Activated CD8-positive, alpha-beta memory T cell treated with anti-CD3 and anti-CD28 coated beads, Interleukin-2, amount 50 U/mL, for 48 hours (primary cell): ENCODE results near the gene NUP93.

Experiments used
- DNase-seq: peaks from one replicate; pipeline ENCODE4 v3.0.0-alpha.2; 2020

Gene NUP93

GRCh38 chr16:56744996-56745640 lies 15.2 kb downstream of the NUP93 start:
- DNase-seq: no peak

DNA sequence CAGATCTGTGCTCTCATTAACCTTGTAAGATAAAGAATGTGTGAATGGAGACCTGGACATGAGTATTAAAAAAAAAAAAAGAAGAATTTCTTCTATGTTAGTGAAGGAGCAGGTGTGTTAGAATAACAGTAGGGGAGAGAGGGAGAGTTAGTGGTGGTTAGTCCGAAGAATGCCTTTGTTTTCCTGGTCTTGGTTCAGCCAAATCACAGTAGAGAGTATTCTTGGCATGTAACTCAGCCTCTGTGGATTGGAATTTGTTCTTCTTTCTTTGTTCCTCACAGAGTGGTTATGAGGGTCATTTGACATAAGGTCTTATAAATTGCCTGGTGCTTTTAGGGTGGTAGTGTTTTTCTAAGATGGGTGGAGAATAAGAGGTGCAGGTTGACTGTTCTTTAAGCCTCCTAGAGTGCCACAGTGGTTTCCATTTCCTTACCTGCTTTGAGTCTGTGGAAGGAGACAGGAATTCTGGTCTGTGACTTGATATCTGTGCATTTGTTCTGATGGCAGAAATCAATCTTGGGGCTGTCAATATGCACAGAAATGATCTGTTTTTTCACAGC lies 17.6 kb downstream of the NUP93 start:
- no peak for DNase-seq

- no peak for DNase-seq
Measured at GRCh38 chr16:56748191-56748590, 18.3 kb downstream of the NUP93 start.

DNA sequence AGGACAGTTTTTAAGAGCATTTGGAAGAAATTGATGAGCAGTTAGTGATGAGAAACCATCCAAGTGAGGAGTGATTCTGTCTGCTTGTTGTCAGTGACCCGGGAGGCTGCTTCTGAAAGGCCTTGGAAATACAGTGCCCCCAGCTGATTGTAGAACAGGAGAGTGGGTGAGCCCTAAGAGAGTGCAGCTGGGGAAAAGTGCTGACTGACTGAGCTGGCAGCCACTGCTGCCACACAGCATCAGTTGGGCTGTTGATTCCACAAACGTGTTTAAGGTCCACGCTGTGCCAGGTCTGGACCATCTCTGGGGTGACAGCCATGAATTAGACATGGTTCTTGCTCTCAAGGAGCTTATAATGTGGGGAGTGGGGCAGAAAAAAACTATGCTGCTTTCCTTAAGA lies 18.9 kb downstream of the NUP93 start:
- no peak for DNase-seq

GRCh38 chr16:56749672-56750491 lies 20.0 kb downstream of the NUP93 start:
- DNase-seq: no peak

GRCh38 chr16:56753410-56753809 lies 23.5 kb downstream of the NUP93 start:
- DNase-seq: no peak

DNA sequence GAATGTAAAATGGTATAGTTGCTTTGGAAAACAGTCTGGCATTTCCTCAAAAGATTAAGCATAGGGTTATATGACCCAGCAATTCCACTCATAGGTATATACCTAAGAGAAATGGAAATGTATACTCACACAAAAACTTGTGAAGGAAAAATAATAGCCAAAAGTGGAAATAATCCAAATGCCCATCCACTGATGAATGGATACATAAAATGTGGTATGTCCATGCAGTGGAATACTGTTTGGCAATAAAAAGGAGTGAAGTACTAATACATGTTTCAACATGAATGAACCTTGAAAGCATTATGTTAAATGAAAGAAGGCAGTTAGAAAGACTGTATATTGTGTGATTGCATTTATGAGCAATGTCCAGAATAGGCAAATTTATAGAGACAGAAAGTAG lies 25.1 kb downstream of the NUP93 start:
- no peak for DNase-seq

- DNase-seq: no peak
Measured at GRCh38 chr16:56758432-56758831, 28.5 kb downstream of the NUP93 start.

DNA sequence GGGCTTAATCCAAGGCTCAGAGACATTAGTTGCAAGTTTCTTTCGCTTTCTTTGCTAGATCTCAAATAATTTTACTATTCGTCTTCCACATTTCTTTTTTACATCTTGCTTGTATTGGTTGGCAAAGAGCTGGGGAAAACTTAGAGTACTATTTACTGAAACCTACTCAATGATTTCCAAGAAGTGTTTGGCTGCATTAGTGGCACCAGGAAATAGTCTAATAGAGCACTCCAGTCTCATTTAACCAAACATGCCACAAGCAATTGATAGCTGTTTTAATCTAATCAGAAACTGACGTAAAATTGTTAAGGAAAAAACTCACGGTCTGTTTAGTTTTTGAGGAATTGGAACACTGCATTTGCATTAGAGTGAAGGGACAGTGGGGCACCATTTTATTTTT lies 29.0 kb downstream of the NUP93 start:
- no peak for DNase-seq

- DNase-seq: no peak
Measured at GRCh38 chr16:56763291-56763916, 33.5 kb downstream of the NUP93 start.

- DNase-seq: no peak
Measured at GRCh38 chr16:56764835-56765234, 34.9 kb downstream of the NUP93 start.

- no peak for DNase-seq
Measured at GRCh38 chr16:56765949-56766348, 36.0 kb downstream of the NUP93 start.

DNA sequence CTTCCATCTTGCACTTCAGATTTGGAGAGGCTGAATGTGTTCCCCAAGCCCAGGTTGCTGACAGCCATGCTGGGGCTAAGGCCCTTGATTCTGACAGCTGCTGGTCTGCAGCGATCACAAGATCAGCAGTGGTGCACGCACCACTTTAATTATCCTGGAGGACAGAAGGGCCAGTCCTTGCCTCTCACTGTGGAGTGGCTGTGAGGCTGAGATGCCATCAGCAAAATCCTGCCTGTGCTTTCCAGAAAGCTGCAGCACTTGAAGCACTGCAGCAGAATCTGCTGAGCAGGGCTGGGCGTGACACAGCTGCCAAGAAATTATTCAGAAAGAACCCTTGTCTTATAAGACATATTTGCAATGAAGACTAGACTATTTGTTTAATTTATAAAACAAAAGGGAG lies 37.1 kb downstream of the NUP93 start:
- no peak for DNase-seq

DNA sequence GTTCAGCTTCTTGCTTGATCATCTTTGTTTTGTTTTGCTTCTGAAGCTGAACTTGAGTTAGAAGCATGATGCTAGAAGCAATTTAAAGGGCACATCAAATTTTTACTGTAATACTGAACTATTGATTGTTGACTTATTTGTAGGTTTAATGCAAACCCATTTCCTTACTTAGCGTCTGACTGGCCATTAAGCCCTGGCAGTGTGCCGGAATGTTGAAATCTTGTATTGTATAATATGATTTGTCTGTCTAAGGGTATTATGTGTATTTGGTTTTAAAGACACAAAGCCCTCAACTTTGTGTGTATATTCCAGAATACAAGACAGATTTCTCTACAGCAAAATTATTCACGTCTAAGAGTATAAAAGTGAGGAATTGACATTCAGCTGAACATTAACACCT lies 39.7 kb downstream of the NUP93 start:
- no peak for DNase-seq

GRCh38 chr16:56771558-56772279 lies 41.8 kb downstream of the NUP93 start:
- no peak for DNase-seq

DNA sequence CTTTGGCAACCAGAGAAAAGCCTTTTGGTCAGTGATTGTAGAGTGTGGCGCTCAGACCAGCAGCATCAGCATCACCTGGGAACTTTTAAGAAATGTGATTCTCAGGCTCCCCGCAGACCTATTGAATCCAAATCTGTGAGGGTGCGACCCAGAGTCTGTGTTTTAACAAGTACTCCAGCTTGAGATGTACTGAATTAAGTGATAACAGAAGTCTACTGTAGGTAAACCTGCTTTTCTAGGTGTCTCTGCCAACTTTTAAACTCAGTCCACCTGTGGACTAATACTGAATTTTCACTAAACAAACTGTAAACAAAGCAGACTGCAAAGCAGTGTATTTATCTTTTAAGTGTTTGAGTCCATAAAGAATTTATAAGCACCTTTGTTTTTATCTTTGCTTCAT lies 43.6 kb downstream of the NUP93 start:
- no peak for DNase-seq

- no peak for DNase-seq
Measured at GRCh38 chr16:56774016-56774680, 44.2 kb downstream of the NUP93 start.

DNA sequence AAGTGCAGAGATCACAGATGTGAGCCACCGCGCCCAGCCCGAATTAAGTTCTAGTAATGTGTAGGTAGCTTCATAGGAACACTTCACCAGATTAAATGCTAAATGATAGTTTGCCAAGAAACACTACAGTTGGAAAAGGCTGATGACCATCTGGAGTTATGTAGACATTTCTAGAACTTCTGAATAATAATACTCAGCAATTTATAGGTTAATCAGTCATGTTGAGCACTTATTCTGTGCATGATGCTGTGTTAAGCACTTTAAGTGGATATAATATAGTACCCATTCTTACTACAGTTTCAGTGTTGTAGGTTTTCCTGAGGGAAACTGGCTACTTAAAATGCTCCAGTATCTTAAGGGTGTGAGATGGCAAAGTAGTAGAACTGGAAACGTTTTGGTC lies 45.2 kb downstream of the NUP93 start:
- DNase-seq: no peak

GRCh38 chr16:56776562-56776961 lies 46.6 kb downstream of the NUP93 start:
- DNase-seq: no peak

DNA sequence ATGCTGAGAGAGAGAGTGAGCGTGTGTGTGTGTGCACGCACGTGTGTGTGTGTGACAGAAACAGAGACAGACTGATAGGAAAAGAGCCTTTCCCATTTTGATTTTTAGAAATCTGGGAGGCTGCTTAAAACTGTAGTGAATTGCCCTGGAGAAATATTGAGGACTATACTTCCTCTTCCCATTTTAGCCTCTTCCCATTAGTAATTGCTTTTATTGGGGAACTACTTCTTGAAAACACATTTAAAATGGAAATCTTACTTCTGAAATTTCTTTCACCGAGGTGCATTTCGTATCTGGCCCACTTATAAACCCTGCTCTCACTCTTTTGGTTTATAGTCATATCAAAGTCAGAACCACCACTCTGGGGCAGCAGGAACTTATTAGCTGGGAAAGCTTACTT lies 47.1 kb downstream of the NUP93 start:
- no peak for DNase-seq

DNA sequence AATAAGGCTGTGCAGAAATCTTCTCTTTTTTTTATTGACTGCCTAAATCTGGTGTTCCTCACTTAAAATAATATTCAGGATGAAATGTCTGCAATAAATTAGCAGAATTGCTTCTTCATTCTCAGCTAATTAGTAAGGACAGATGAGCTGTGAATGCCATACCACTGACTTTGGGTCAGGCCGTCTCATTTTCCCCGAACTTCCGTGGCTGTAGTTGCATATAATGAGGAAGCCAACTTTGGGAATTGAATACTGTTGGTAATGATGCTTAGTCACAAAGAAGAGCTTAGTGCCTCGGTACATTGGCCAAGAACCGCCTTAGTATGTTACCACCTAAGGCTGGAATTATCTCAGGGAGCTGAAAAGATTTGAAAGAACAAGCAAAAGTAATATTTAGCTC lies 47.6 kb downstream of the NUP93 start:
- DNase-seq: no peak

DNA sequence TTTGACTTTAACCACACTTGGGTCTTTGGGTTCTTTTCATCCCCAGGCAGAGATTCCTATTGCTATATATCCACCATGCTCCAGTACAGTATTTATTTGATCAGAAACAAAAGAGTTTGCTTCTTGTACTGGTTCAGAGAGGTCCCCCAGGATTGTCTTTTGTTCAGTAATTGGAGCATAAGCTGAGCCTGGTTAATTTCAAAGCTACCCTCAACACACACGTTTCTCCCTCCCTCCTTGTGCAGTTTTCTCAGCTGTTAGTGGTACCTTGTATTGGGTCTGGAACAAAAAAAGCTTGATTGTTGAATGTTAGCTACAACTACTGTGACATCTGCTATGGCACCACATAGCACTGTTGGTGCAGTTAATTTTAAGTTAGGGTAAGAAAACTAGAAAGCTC lies 50.0 kb downstream of the NUP93 start:
- no peak for DNase-seq

GRCh38 chr16:56780646-56781045 lies 50.7 kb downstream of the NUP93 start:
- DNase-seq: no peak
